Muscle of leg (tissue), 11 donors: ENCODE results near the gene FAAP100. TPM values are rescaled to one million over a fixed set of nuclear protein-coding genes. Genes with fewer than 3 reads are reported as not detected.

Experiments
- DNase-seq: peaks from one replicate; pipeline ENCODE4 v3.0.0; 2013
- H3K27ac ChIP-seq: one replicate; pipeline ENCODE4 v1.5.1; 2013; ENCODE audit warnings: mild to moderate bottlenecking, low read length, control low read depth
- H3K27me3 ChIP-seq: one replicate; pipeline ENCODE4 v1.6.1; 2013; ENCODE audit warnings: low read length; ENCODE audit not compliant: control insufficient read depth, insufficient read depth
- H3K36me3 ChIP-seq: one replicate; pipeline ENCODE4 v1.6.1; 2013; ENCODE audit warnings: low read length; ENCODE audit not compliant: control insufficient read depth, insufficient read depth
- H3K4me1 ChIP-seq: one replicate; pipeline ENCODE4 v1.6.1; 2013; ENCODE audit warnings: low read length; ENCODE audit not compliant: control insufficient read depth, insufficient read depth
- H3K4me3 ChIP-seq: one replicate; pipeline ENCODE4 v1.5.1; 2013; ENCODE audit warnings: low read length, control low read depth
- H3K9me3 ChIP-seq: replicated peaks from 2 replicates; pipeline ENCODE4 v1.6.1; 2013; ENCODE audit warnings: low read depth, low read length; ENCODE audit not compliant: control insufficient read depth
- WGBS: methylation state at CpG from one replicate; pipeline ENCODE4 v1.1.5; 2013; ENCODE audit warnings: missing lambda C conversion rate; ENCODE audit not compliant: insufficient coverage; 5-methylcytosine and 5-hydroxymethylcytosine counted together
- polyA plus RNA-seq, 8 donors: library from polyadenylated mRNA; unstranded; fragments of 120-200 nt; gene quantifications; one replicate each; pipeline versions ENCODE4 v1.2.1 to v1.2.3, GENCODE V29; 2013; ENCODE audit warnings: inconsistent platforms in 1 of 8, low replicate concordance in 1 of 8; ENCODE audit not compliant: insufficient read length in 8 of 8, insufficient read depth in 1 of 8
- total RNA-seq: library from RNA; stranded (reverse); fragments of 120-200 nt; gene quantifications from one replicate; pipeline ENCODE4 v1.2.4, GENCODE V29; 2013

FAAP100 gene
- total and polyA plus RNA-seq, 9 donors, result 12.9 to 25.9 (median 20.4) TPM

DNA sequence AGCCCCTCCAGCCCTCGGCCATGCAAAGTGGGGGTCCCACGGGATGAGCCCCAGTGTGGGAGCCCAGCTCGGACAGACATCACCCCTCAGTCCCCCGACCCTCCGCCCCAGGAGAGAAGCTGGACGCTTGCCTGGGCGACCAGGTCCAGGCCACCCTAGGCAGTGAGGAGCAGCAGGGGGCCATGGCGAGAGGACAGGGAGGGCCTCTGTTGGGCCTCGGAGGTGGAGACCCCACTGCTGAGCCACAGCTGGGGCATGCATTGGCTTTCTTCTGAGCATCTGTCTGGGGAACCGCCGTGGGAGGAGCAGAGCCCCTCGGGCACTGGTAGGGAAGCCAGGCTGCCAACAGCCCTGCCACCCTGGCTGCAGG lies 52.6 kb downstream of the FAAP100 start:
- H3K27me3 ChIP-seq, result peaks cover 9% of the 10 kb centered on the region
- no peaks in the 10 kb centered on the region for H3K36me3 ChIP-seq
- H3K9me3 ChIP-seq, result no peaks in the 10 kb centered on the region
- H3K27ac ChIP-seq, result no peak overlapping the region
- WGBS, result 62% methylated on average over 10 of the region's 12 CpGs
- DNase-seq, result no peak
- H3K4me1 ChIP-seq, result peaks cover 10% of the 10 kb centered on the region
- H3K4me3 ChIP-seq, result no peak overlapping the region

DNA sequence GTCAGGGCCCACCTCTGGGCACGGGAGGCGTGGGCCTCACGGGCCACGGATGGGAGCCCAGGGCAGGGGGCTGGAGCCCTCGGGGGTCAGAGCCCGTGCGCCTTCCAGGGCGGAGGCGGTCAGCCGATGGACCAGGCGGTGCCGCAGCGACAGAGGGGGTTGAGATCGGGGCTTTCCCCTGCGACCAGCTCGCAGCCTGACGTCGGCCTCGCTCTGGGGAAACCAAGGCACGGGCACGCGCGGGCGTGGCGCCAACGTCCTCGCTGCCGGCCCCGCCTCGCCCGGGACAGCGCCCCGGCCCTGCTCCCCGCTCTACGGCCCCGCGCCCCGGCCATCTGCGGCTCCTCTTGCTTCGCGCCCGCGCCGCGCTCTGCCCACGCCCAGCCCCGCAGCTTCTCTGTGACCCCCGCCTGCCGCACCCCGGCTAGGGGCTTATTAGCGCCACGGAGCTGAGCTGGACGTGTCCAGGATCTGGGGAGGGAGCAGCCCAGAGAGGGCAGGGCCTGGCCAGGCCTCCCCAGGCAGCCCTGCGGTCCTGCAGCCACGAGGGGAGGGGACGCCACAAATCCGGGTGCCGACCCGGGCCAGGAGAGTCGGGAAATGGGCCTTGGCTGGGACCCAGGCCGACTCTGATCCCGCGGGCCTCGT lies 53.1 kb downstream of the FAAP100 start:
- Histone ChIP-seq H3K4me1 (peaks cover 15% of the 10 kb centered on the region), H3K4me3 (no peak overlapping the region), H3K9me3 (no peaks in the 10 kb centered on the region), H3K36me3 (no peaks in the 10 kb centered on the region), H3K27me3 (peaks cover 11% of the 10 kb centered on the region), H3K27ac (no peak overlapping the region)
- no peak for DNase-seq
- WGBS, result 61% methylated on average over 64 of the region's 64 CpGs

GRCh38 chr17:81494626-81495377 lies 57.4 kb downstream of the FAAP100 start:
- H3K4me3 ChIP-seq, result no peak overlapping the region
- no peaks in the 10 kb centered on the region for H3K9me3 ChIP-seq
- peaks cover 22% of the 10 kb centered on the region for H3K4me1 ChIP-seq
- H3K36me3 ChIP-seq, result no peaks in the 10 kb centered on the region
- WGBS, result 23% methylated on average over 2 of the region's 8 CpGs
- no peak overlapping the region for H3K27ac ChIP-seq
- peaks cover 28% of the 10 kb centered on the region for H3K27me3 ChIP-seq
- DNase-seq, result peak; percentile 82

- WGBS, result 79% methylated on average over 15 of the region's 16 CpGs
- Histone ChIP-seq H3K4me3 (no peak overlapping the region), H3K9me3 (no peaks in the 10 kb centered on the region), H3K36me3 (no peaks in the 10 kb centered on the region), H3K27me3 (peaks cover 24% of the 10 kb centered on the region), H3K4me1 (peaks cover 29% of the 10 kb centered on the region), H3K27ac (no peak overlapping the region)
- no peak for DNase-seq
These were observed 58.7 kb downstream of the FAAP100 start for GRCh38 chr17:81493198-81494038.

DNA sequence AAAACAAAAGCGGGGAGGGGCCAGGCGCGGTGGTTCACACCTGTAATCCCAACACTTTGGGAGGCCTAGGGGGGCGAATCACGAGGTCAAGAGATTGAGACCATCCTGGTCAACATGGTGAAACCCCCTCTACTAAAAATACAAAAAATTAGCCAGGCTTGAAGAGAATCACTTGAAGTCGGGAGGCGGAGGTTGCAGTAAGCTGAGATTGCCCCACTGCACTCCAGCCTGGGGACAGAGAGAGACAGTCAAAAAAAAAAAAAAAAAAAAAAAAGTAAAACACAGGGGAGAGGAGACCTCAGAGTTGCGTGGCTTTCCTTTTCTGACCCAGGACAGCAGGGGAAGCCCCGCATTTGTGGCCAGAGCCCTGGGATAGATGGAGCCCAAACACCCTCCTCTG lies 59.4 kb downstream of the FAAP100 start:
- no peak overlapping the region for H3K4me3 ChIP-seq
- peaks cover 24% of the 10 kb centered on the region for H3K27me3 ChIP-seq
- no peak overlapping the region for H3K27ac ChIP-seq
- DNase-seq, result no peak
- H3K36me3 ChIP-seq, result no peaks in the 10 kb centered on the region
- peaks cover 32% of the 10 kb centered on the region for H3K4me1 ChIP-seq
- 78% methylated on average over 6 of the region's 9 CpGs for WGBS
- H3K9me3 ChIP-seq, result no peaks in the 10 kb centered on the region

DNA sequence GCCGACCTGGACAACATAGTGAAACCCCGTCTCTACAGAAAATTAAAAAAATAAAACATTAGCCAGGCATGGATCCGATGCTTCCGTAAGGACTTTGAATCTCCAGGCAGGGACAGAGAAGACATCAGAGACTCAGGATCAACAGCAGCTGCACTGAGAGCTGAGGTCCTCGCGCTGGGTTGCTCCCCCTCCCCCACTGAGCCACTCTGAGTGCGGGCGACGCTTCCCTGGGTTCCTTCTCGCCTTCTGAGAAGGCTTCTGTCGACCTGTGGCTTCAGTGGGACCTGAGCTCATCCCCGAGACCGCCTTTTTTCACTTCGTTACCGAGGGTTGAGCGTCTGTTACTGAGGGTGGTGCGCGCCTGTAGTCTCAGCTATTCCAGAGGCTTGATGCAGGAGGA lies 60.0 kb downstream of the FAAP100 start:
- WGBS, result 42% methylated on average over 15 of the region's 18 CpGs
- Histone ChIP-seq H3K4me3 (no peak overlapping the region), H3K27ac (no peak overlapping the region), H3K4me1 (peaks cover 36% of the 10 kb centered on the region), H3K27me3 (peaks cover 24% of the 10 kb centered on the region), H3K36me3 (no peaks in the 10 kb centered on the region), H3K9me3 (no peaks in the 10 kb centered on the region)
- no peak for DNase-seq

GRCh38 chr17:81491761-81492160 lies 60.4 kb downstream of the FAAP100 start:
- Histone ChIP-seq H3K9me3 (no peaks in the 10 kb centered on the region), H3K4me1 (peaks cover 37% of the 10 kb centered on the region), H3K27ac (no peak overlapping the region), H3K36me3 (no peaks in the 10 kb centered on the region), H3K4me3 (no peak overlapping the region), H3K27me3 (peaks cover 24% of the 10 kb centered on the region)
- no peak for DNase-seq
- 9% methylated on average over 4 of the region's 5 CpGs for WGBS

DNA sequence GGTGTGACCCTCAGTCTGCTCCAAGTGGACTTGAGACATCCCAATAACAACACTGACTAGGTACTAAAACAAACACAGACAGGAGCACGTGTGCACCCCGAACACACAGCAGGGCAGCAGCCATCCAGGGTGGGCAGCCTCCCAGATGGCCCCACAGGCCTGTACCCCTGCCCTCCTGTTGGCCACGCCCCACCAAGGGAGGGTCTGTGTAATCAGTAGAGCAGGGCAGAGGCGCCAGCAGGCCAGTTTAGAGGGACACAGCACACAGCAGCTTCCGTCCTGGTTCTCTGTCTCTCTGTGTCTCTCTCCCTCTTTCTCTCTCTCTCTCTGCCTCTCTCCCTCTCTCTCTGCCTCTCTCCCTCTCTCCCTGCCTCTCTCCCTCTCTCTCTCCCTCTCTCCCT lies 61.0 kb downstream of the FAAP100 start:
- Histone ChIP-seq H3K27me3 (peaks cover 24% of the 10 kb centered on the region), H3K9me3 (no peaks in the 10 kb centered on the region), H3K4me3 (no peak overlapping the region), H3K36me3 (no peaks in the 10 kb centered on the region), H3K4me1 (peaks cover 37% of the 10 kb centered on the region), H3K27ac (no peak overlapping the region)
- DNase-seq, result no peak
- 20% methylated on average over 4 of the region's 5 CpGs for WGBS

DNA sequence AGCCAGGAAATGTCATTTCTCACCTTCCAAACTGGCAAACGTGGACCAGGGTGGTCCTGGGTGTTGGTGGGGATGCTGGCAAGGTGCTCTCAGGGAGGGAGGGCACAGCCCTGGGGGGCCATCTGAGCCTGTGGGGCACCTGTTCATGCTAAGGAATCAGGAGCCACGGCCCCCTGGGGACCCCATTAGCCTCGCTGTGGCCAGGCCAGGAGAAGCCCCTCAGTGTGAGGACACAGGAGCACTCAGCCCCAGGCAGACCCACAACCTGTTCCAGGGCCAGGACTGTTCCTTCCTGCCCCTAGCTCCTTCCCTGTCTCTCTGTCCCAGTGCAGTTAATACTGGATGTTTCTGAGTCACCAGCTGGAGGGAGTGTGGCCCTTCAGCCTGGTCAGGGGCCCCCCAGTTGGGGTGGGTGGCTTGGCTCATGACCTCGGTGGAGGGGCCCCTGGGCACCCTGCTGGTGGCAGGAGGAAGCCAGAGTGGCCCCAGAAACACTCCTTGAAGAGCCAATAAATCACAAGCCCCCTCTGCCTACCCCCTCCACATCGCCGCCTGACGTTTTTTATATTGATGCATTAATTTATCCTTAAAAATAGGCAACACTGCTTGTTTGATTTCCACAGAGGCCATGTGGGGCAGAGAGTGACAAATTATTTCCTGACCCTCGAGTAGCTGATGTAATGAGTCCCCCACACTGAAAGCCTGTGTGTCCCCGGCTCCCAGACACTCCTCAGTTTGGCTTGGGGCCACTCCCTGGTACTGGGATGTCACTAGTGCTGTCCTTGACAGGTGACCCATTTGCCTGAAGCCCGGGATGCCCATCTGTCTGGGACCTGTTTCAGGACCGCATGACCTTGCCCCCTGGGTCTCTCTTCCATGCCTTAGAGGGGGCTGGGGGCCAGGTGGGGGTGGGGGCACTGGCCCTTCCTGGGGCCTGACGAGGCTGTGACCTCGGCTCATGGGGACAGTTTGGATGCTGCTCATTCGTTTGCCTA lies 61.9 kb downstream of the FAAP100 start:
- Histone ChIP-seq H3K4me3 (no peak overlapping the region), H3K4me1 (peaks cover 37% of the 10 kb centered on the region), H3K27me3 (peaks cover 24% of the 10 kb centered on the region), H3K36me3 (no peaks in the 10 kb centered on the region), H3K9me3 (no peaks in the 10 kb centered on the region), H3K27ac (no peak overlapping the region)
- no peak for DNase-seq
- WGBS, result 37% methylated on average over 7 of the region's 14 CpGs
